Measurements from ENCODE around the gene ZNF710.
A peak's percentile ranks its signal among the peaks of the same experiment; 100 is the strongest.

ZNF710 gene

GRCh38 chr15:90062023-90062442, 60.9 kb downstream of the ZNF710 start:
- TF ChIP-seq POLR2AphosphoS5 (IDR thresholded peaks at IDR 0.05; ENCODE audit: low read depth): no peak
- no peak for TF ChIP-seq REST (IDR thresholded peaks at IDR 0.05; ENCODE audit: insufficient replicate concordance, low read depth)
- no peak for TF ChIP-seq SPI1 (IDR thresholded peaks at IDR 0.05; ENCODE audit: borderline replicate concordance, low read depth)
- no peak for TF ChIP-seq CTCF (IDR thresholded peaks at IDR 0.05; ENCODE audit: insufficient read depth, low read length)
- TF ChIP-seq GABPA (IDR thresholded peaks at IDR 0.05; ENCODE audit: low read depth): no peak
- Histone ChIP-seq H3K27ac (replicated peaks) (peak overlapping the region; percentile 84), H3K4me3 (replicated peaks; ENCODE audit: insufficient read depth, low read length) (no peak overlapping the region), H3K27me3 (ENCODE audit: insufficient read depth, poor library complexity, severe bottlenecking) (no peaks in the 10 kb centered on the region)
- DNase-seq (ENCODE audit: low read depth in 1 of 2, low spot score in 1 of 2): peak; percentile 29 to 54

- H3K27ac ChIP-seq (replicated peaks): peak overlapping the region; percentile 84
- TF ChIP-seq CTCF (IDR thresholded peaks at IDR 0.05; ENCODE audit: insufficient read depth, low read length) (no peak), REST (IDR thresholded peaks at IDR 0.05; ENCODE audit: insufficient replicate concordance, low read depth) (no peak), POLR2AphosphoS5 (IDR thresholded peaks at IDR 0.05; ENCODE audit: low read depth) (no peak), GABPA (IDR thresholded peaks at IDR 0.05; ENCODE audit: low read depth) (no peak)
- DNase-seq (ENCODE audit: low read depth in 1 of 2, low spot score in 1 of 2): no peak
- no peak overlapping the region for H3K4me3 ChIP-seq (replicated peaks; ENCODE audit: insufficient read depth, low read length)
- H3K27me3 ChIP-seq (ENCODE audit: insufficient read depth, poor library complexity, severe bottlenecking): no peaks in the 10 kb centered on the region
Measured at GRCh38 chr15:90062462-90062932, 61.4 kb downstream of the ZNF710 start.

GRCh38 chr15:90062973-90063769, 62.0 kb downstream of the ZNF710 start:
- TF ChIP-seq POLR2AphosphoS5 (IDR thresholded peaks at IDR 0.05; ENCODE audit: low read depth) (no peak), SPI1 (IDR thresholded peaks at IDR 0.05; ENCODE audit: borderline replicate concordance, low read depth) (no peak), REST (IDR thresholded peaks at IDR 0.05; ENCODE audit: insufficient replicate concordance, low read depth) (no peak), CTCF (IDR thresholded peaks at IDR 0.05; ENCODE audit: insufficient read depth, low read length) (no peak), GABPA (IDR thresholded peaks at IDR 0.05; ENCODE audit: low read depth) (no peak)
- DNase-seq (ENCODE audit: low read depth in 1 of 2, low spot score in 1 of 2): no peak
- peak overlapping the region; percentile 84 for H3K27ac ChIP-seq (replicated peaks)
- no peaks in the 10 kb centered on the region for H3K27me3 ChIP-seq (ENCODE audit: insufficient read depth, poor library complexity, severe bottlenecking)
- H3K4me3 ChIP-seq (replicated peaks; ENCODE audit: insufficient read depth, low read length): no peak overlapping the region

Measured in HL-60 (cell line).